ENCODE results near the gene EEPD1.
A peak's percentile ranks its signal among the peaks of the same experiment; 100 is the strongest.

EEPD1 gene

GRCh38 chr7:36284456-36285090 is 131.5 kb downstream of the EEPD1 start:
- DNase-seq, result no peak

GRCh38 chr7:36285276-36285675 is 132.2 kb downstream of the EEPD1 start:
- DNase-seq, result no peak

GRCh38 chr7:36286226-36286625 is 133.2 kb downstream of the EEPD1 start:
- DNase-seq, result no peak

- DNase-seq, result no peak
Measured at GRCh38 chr7:36286688-36287087, 133.6 kb downstream of the EEPD1 start.

GRCh38 chr7:36287371-36288241 is 134.6 kb downstream of the EEPD1 start:
- peak; percentile 25 for DNase-seq

- DNase-seq, result no peak
Measured at GRCh38 chr7:36288501-36288900, 135.4 kb downstream of the EEPD1 start.

GRCh38 chr7:36289833-36290661 is 137.0 kb downstream of the EEPD1 start:
- no peak for DNase-seq

GRCh38 chr7:36291387-36292316 is 138.6 kb downstream of the EEPD1 start:
- DNase-seq, result peak; percentile 76

- no peak for DNase-seq
Measured at GRCh38 chr7:36295090-36295489, 142.0 kb downstream of the EEPD1 start.

- DNase-seq, result no peak
Measured at GRCh38 chr7:36296284-36296683, 143.2 kb downstream of the EEPD1 start.

- no peak for DNase-seq
Measured at GRCh38 chr7:36297364-36298009, 144.4 kb downstream of the EEPD1 start.

- DNase-seq, result no peak
Measured at GRCh38 chr7:36298106-36298505, 145.1 kb downstream of the EEPD1 start.

GRCh38 chr7:36299223-36299774 is 146.2 kb downstream of the EEPD1 start:
- DNase-seq, result no peak

GRCh38 chr7:36299823-36300341 is 146.8 kb downstream of the EEPD1 start:
- no peak for DNase-seq

- no peak for DNase-seq
Measured at GRCh38 chr7:36300696-36301350, 147.8 kb downstream of the EEPD1 start.

- DNase-seq, result peak; percentile 40
Measured at GRCh38 chr7:36301914-36302771, 149.1 kb downstream of the EEPD1 start.

GRCh38 chr7:36303202-36304098 is 150.4 kb downstream of the EEPD1 start:
- peak; percentile 97 for DNase-seq

GRCh38 chr7:36304099-36304425 is 151.0 kb downstream of the EEPD1 start:
- DNase-seq, result peak; percentile 25

- DNase-seq, result no peak
Measured at GRCh38 chr7:36305226-36305625, 152.2 kb downstream of the EEPD1 start.
